Measurements from ENCODE around the gene HSPA8. TPM values are rescaled to one million over a fixed set of nuclear protein-coding genes. Genes with fewer than 3 reads are reported as not detected.

Gene HSPA8
- total RNA-seq, 1 donor from 2014 or later = 1,578 TPM

GRCh38 chr11:123051146-123051545 is 10.8 kb downstream of the HSPA8 start:
- DNase-seq (ENCODE audit: extremely low read depth, low read depth, low spot score) = no peak

DNA sequence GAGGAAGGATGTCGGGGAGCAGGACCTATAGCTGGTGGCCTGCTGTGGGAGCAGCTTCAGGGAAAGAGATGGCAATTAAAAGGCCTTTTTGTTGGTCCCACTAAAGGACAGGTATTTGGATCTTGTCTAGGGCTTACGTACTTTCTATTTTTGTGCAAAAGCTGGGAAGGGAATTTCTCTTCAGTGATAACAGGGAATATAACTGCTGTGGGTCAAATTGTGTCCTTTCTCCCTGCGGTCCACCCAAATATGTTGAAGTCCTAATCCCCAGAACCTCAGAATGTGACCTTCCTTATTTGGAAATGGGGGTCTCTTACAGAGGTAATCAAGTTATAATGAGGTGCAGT is 14.0 kb downstream of the HSPA8 start:
- no peak for DNase-seq (ENCODE audit: extremely low read depth, low read depth, low spot score)

DNA sequence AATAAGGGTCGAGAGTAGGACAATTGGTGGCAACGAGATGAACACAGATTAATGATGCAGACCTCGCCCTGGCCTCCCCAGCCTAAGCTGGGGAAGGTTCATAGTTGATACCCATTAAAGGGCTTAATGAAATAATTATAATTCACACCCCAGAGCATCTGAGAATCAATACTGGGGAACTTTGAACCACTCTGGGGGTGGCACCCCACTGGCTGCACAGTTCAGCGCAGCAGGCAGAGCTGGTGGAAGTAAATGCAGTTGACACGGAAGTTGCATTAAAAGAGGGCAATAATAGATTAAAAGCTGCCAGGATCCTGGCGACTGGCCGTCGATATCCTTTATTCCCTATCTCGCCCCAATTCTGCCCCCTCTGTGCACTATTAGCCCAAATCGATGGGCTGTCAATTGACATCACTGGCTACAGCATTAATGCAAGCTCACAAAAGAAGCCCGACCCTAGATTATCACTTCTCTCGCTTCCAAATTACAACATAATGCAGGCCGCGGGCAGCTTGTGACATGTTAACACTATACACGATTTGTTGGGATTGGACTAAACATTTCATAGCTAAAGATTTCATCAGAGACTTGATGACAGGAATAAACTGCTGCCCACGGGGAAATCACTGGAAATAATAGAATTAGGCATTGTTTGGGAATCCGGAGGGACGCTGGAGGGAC is 14.5 kb downstream of the HSPA8 start:
- DNase-seq (ENCODE audit: extremely low read depth, low read depth, low spot score) = no peak

DNA sequence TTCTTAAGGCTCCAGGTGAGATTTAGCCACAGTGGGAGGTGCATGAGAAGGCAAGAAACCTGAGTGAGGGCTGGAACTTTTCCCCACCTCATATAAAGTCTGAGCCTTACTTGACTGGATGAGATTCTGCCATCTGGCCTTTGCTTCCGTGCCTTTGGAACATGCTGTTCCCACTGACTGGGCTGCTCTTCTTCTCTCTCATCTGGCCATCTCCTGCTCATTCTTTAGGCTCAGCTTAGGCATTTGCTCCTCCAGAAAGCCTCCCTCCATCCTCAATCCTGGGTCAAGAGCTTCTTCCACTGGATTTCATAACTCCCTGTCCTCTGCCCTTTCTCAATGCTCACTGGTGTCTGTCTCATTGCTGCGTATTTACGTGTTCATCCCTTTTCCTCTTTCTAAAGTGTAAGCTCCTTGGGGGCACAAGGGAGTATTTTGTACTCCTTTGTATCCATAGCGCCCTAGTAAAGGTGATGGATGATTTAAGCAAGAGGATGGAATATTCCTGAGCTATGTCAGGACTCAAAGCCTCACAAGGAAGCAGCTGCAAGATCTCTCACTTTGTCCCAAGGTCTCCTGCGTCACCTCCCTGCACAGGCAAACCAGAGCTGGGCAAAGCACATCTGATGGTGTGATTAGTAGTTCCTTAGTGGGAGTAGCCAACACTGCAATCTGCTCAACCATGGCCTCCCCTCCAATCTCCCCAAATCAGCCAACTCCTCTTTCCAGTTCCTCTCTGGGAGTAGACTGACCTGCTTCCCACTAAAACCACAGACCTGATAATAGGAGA is 15.3 kb downstream of the HSPA8 start:
- no peak for DNase-seq (ENCODE audit: extremely low read depth, low read depth, low spot score)

- DNase-seq (ENCODE audit: extremely low read depth, low read depth, low spot score) = no peak
Observed at GRCh38 chr11:123045101-123045500, 16.8 kb downstream of the HSPA8 start.

GRCh38 chr11:123041185-123041584 is 20.8 kb downstream of the HSPA8 start:
- DNase-seq (ENCODE audit: extremely low read depth, low read depth, low spot score) = no peak

DNA sequence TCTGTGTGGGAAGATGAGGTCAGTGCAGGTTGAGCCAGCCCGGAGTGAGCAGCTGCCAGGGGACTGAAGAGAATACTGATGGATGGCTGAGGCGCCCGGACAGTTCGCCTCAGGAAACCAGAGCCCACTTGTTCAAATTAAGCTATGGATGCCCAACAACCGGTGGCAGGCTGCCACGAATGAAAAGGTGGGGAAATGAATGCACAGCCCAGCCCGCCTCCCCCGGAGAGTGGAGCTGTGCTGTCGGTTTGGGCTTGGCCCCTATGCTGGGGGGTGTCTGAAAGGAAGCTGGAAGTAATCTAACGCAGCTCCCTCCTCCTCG is 21.9 kb downstream of the HSPA8 start:
- DNase-seq (ENCODE audit: extremely low read depth, low read depth, low spot score) = no peak

GRCh38 chr11:123035831-123036230 is 26.1 kb downstream of the HSPA8 start:
- no peak for DNase-seq (ENCODE audit: extremely low read depth, low read depth, low spot score)

DNA sequence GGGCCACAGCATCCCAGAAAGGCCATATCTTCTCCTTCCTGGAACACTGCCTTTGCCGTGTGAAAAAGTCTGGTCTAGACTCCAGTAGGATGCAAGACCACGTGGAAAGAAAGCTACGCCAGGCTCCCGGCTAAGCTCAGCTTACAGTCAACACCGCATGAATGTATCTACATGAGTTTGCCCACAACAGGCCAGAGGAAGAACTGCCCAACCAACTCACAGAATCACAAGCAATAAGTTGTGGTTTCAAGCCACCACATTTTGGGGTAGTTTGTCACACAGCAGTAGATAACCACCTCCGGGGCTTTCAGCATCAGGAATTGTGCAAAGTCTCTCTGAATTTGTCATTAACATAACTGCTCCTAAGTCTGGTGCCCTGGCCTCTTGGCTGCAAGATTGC is 27.3 kb downstream of the HSPA8 start:
- DNase-seq (ENCODE audit: extremely low read depth, low read depth, low spot score) = no peak

DNA sequence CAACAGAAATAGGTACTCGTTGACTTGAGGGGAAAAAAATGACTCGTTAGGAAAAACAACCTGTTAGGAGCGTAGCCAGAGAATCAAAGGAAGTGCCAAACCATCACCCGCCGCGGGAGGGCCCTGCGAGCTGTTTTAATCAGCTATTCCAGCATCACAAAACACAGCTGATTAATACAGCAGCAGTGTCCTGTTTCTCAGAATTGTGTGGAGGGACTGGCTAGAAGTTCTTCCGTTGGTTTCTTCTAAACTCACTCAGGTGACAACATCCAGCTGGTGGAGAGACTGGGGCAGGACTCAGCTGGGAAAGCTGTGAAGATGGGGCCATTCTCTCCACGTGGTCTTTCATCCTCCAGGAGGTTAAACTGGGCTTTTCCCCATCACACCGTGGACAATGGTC is 28.0 kb downstream of the HSPA8 start:
- no peak for DNase-seq (ENCODE audit: extremely low read depth, low read depth, low spot score)

- no peak for DNase-seq (ENCODE audit: extremely low read depth, low read depth, low spot score)
Observed at GRCh38 chr11:123030517-123030916, 31.4 kb downstream of the HSPA8 start.

DNA sequence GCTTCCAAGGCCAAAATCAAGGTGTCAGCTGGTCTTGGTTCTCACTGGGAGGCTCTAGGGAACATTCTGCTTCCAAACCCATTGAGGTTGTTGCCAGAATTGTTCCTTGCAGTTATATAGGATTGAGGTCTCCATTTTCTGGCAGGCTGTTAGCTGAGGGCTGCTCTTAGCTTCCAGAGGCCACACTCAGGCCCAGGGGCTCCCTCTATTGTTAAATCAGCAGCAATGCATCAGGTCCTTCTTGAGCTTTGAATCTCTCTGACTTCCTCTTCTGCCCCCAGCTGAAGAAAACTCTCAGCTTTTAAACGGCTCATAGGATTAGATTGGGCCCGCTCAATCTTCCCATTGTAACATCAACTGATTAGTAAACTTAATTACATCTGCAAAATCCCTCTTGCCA is 41.0 kb downstream of the HSPA8 start:
- no peak for DNase-seq (ENCODE audit: extremely low read depth, low read depth, low spot score)

DNA sequence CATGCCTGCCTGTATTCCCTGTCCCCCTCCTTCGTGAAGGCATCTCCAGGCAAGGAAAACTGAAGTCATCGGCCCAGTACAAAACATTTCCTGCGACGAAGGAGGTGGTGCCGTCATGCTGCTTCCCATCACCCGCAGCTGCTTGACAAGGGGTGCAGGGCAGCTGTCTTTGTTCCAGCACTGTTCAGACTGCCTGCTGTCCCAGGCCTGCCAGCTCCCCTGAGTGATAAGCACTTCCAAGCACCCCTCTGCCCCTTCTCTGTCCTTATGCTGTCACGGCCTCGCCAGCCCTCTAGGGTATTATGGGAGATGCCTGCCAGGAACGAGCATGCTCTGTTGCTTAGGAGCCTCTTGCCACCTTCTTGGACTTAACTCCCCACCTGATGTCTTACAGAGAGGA is 43.2 kb downstream of the HSPA8 start:
- no peak for DNase-seq (ENCODE audit: extremely low read depth, low read depth, low spot score)

GRCh38 chr11:123011510-123011909 is 50.4 kb downstream of the HSPA8 start:
- DNase-seq (ENCODE audit: extremely low read depth, low read depth, low spot score) = no peak

Other genes starting within 250 kb of the HSPA8 start
- not detected in 2 replicates for gene CRTAM, start 223.6 kb downstream of the HSPA8 start, total RNA-seq
- 4.4 and 4.9 TPM in 2 replicates for gene JHY, start 179.4 kb downstream of the HSPA8 start, total RNA-seq
- gene BSX, start 80.3 kb downstream of the HSPA8 start, total RNA-seq = not detected in 2 replicates
- gene CLMP, start 133.1 kb upstream of the HSPA8 start, total RNA-seq = 1.5 and 7.1 TPM in 2 replicates